Prostate gland (tissue), 2 donors: ENCODE data around the gene ITFG2.

Source experiments
- CTCF ChIP-seq, 4 experiments: fragments of 200-600 bp in 2 of 4; fragments of 450-650 bp in 2 of 4; sonication (generic) in 2 of 4; IDR thresholded peaks; 1 replicate in 3 of 4; 2 replicates in 1 of 4; pipeline ENCODE4 v1.5.1; 2016 to 2019; ENCODE audit warnings: antibody characterized with exemption in 4 of 4, mild to moderate bottlenecking in 2 of 4, moderate library complexity in 2 of 4
- POLR2A ChIP-seq: fragments of 450-650 bp; IDR thresholded peaks from one replicate; pipeline ENCODE4 v1.6.1; 2016; ENCODE audit warnings: antibody characterized with exemption, mild to moderate bottlenecking

GRCh38 chr12:2805143-2805520, 7.3 kb upstream of the ITFG2 start:
- TF ChIP-seq POLR2A = no peak
- no peak for TF ChIP-seq CTCF (IDR thresholded peaks at IDR 0.05)
